GM19463 (cell line): Measurements from ENCODE around the gene ERP29.
A peak's percentile ranks its signal among the peaks of the same experiment; 100 is the strongest.
"Not testable (repeated sequence)": the region's sequence is repeated elsewhere in the genome, so short reads cannot be mapped to it uniquely, and the experiment has no call there.

Experiments used
- ATAC-seq: cut with Tn5 transposase; IDR thresholded peaks from one replicate; pipeline ENCODE4 v1.9.1; 2021; ENCODE audit warnings: mild to moderate bottlenecking, moderate library complexity; ENCODE audit not compliant: unreplicated experiment

Gene ERP29

DNA sequence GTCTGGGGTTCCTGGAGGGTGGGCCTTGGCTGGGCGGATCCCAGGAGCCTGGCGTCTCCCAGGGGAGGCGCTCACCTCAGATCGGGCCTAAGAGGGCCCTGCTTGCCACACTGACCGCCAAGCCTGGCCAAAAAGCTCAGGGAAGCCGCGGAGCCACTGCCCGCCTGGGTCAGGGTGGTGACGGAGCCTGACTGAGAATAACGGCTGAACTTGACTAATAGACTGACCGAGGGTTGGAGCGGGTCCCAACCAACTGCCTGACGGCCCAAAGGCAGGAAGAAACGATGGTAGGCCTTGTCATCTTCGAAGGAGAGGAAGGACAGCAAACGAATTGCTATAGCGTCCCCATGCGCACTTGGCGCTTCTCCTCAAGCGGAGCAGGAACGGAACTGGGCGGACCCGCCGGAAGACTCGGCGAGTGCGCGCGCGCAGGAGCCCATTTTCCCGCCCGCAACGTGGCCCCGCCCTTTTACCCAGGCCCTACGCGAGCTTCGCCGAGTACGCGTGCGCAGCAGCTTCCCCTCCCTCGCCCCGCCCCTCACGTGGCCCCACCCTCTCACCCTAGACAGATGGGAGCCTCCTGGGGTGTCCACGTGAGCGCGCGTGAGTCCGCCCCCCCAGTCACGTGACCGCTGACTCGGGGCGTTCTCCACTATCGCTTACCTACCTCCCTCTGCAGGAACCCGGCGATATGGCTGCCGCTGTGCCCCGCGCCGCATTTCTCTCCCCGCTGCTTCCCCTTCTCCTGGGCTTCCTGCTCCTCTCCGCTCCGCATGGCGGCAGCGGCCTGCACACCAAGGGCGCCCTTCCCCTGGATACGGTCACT, at the start of gene ERP29, which contains the start of gene TMEM116:
Gene ERP29, plus strand, starts transcription at position 652 of the 826 bp plus-strand sequence. Its CDS starts 40 bp downstream, at position 692.
Gene TMEM116, minus strand, starts transcription at position 391 of the 826 bp plus-strand sequence. CDS start 7,895 bp downstream, outside the sequence.
- ATAC-seq, result peak; percentile 61

DNA sequence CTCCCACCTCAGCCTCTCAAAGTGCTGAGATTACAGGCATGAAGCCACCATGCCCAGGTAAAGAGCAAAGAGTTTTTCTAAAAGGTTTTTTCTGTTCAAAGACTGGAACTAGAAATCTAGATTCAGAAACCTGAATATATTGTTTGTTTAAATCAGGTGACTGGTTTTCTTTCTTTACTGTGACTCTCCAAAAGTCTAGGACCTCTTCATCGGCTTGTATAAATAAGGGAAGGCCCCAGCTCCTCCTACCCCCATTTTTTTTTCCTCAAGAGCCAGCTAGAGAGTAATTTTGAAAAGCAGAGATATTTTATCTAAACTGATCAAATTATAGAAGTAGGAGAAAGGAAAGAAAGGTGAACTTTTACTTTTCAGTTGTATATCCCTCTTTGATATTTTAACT, 48.3 kb upstream of the ERP29 start:
- no peak for ATAC-seq

- no peak for ATAC-seq
Measured at GRCh38 chr12:111971800-111972199, 41.4 kb upstream of the ERP29 start.

DNA sequence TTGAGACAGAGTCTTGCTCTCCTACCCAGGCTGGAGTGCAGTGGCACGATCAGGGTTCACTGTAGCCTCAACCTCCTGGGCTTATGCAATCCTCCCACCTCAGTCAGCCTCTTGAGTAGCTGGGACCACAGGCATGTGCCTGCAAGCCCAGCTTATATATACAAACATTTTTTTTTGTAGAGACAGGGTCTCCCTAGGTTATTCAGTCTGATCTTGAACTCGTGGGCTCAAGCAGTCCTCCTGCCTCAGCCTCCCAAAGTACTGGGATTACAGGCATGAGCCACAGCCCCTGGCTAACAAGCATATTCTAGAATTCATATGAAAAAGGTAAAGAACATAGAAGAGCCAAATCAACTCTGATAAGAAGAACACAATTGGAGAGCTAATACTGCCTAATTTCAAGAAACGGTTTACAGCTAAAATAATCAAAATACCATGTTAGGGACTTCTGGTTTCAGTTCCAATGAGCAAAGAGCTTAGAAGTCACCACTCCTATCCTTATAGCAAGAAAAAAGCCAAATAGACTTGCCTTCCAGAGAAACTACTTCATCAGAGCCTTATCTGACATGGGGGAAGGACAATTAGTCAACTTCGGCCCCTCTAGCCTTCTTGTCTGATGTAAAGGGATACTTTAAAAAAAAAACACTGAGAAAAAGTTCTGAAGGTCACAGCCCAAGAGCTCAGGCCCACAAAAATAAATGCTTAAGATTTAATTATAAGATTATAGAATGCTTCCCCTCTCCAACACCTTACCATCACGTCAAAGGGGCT, 37.9 kb upstream of the ERP29 start:
- ATAC-seq, result no peak

GRCh38 chr12:111976291-111976690, 36.9 kb upstream of the ERP29 start:
- no peak for ATAC-seq

- no peak for ATAC-seq
Measured at GRCh38 chr12:111976860-111977259, 36.4 kb upstream of the ERP29 start.

DNA sequence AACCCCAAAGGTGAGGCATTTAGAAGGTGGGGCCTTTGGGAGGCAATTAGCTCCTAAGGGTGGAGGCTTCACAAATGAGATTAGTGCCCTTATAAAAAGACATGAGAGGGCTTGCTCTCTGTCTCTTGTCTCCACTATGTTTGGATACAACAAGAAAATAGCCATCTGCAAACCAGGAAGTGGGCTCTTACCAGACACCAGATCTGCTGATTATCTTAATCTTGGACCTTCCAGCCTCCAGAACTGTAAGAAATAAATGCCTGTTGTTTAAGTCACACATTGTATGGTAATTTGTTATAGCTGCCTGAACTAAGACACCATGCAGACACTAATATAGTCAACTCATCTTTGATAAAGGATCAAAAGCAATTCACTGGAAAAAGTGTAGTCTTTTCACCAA, 34.7 kb upstream of the ERP29 start:
- no peak for ATAC-seq

DNA sequence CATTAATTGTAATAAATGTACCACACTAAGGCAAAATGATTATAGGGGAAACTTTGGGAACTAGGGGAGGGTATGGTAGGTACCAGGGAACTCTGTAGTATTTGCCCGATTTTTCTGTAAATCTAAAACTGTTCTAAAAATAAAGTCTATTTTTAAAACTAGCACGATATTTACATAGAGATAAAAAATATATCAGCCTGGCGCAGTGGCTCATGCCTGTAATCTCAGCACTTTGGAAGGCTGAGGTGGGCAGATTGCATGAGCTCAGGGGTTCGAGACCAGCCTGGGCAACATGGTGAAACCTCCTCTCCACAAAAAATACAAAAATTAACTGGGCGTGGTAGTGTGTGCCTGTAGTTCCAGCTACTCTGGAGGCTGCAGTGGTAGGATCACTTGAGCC, 32.6 kb upstream of the ERP29 start:
- ATAC-seq, result no peak

GRCh38 chr12:111981987-111982386, 31.2 kb upstream of the ERP29 start:
- ATAC-seq, result no peak

DNA sequence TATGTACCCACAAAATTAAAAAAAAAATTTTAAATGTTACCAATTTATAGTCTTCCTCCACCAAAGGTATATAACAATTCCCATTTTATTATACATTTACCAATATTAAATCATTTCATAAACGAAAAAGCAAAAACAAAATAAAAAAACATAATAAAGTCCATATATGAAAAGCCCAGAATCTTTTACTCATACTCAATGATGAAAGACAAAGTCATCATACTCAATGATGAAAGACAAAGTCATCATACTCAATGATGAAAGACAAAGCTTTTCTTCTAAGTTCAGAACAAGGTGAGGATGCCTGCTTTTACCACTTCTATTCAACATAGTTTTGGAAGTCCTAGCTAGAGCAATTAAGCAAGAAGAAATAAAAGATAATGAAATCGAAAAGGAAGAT, 28.4 kb upstream of the ERP29 start:
- ATAC-seq, result no peak

DNA sequence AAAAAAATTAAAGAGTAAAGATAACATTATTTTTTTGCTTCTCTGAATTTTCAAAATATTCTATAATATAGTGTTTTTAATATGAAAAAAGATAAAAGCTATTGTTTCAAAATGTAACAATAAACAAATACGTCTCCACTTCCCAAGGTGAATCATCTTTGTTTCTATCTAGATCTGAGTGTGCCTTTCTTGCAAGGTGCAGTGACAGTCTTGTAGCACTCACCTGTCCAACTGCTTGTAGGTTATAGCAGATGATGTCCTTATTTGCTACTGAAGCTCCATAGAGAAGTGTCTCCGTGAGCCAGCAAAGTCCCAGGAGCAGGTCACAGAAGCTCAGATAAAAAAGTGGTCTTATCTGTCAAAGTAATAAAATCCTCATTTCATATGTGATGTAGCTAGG, 21.7 kb upstream of the ERP29 start:
- no peak for ATAC-seq

DNA sequence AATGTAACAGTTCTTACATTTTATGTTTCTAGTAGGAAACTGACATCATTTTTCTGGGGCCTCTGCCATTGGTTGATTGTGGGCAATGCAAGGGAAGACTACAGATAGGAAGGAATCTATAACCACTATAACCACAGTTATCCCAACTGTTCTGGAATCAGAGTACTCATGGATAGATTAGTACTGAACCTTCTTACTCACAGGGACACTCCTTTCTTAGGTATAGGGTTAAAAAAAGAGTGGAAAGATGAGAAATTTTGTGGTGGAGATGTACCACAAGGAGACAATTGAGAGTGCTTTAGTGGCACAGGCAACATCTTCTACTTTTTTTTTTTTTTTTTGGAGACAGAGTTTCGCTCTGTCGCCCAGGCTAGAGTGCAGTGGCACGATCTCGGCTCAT, 21.3 kb upstream of the ERP29 start:
- no peak for ATAC-seq

- ATAC-seq, result no peak
Measured at GRCh38 chr12:111992464-111992863, 20.8 kb upstream of the ERP29 start.

DNA sequence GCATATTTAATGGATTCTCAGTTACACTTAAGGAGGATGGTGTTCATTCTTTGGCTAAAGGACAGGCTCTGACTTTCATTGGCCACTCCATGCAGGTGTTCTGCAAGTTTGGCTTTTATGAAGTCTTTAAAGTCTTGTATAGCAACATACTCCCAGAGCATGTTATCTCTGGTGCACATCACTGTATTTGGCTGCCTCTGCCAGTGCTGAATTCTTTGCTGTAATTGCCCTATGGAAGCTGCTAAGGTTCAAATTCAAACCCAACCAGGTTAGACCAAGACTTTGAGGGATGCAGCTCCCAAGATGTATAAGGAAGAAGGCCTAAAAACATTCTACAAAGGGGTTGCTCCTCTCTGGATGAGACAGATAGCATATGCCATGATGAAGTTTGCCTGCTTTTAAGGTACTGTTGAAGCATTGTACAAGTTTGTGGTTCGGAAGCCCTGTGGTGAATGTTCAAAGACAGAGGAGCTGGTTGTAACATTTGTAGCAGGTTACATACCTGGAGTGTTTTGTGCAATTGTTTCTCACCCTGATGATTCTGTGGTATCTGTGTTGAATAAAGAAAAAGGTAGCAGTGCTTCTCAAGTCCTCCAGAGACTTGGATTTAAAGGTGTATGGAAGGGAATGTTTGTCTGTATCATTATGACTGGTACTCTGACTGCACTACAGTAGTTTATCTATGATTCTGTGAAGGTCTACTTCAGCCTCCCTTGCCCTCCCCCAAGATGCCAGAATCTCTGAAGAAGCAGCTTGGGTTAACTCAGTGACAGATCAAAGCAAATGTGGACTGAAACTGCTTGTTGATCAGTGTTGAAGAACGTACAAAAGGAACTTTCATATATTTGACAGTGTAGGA, 19.7 kb upstream of the ERP29 start:
- peak; percentile 55 for ATAC-seq

GRCh38 chr12:111994211-111995111, 18.8 kb upstream of the ERP29 start:
- ATAC-seq, result not testable (repeated sequence)

GRCh38 chr12:111995782-111996480, 17.3 kb upstream of the ERP29 start:
- ATAC-seq, result no peak

DNA sequence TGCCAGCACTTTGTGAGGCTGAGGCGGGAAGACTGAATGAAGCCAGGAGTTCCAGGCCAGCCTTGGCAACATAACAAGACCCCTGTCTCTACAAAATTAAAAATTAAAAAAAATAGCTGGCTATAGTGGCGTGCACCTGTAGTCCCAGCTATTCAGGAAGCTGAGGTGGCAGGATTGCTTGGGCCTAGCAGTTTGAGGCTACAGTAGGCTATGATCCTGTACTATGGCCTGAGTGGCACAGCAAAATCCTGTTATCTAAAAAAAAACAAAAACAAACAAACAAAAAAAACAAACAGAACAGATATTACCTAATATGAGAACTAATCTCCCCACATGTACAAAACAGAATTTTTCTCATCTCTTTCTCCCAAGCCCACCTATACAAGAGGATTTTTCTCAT, 15.9 kb upstream of the ERP29 start:
- ATAC-seq, result no peak

DNA sequence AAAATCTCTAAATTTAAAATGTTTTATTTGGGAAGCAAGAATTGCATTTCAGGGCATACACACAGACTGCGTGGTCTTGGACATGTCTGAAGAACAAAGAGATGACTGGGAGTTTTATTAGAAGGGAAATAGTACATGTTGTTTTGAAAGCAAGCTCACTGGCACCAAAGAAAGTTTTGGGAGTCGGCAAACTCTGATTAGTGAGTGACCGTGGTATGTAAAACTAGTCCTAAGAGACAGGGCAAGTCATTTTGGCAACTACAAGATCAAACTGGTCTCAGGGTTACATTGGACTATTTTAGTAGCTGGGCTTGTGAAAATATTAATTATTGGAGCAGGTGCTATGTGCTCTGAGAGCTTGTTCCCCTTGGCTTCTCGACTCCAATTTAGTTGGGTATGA, 15.2 kb upstream of the ERP29 start:
- ATAC-seq, result no peak

DNA sequence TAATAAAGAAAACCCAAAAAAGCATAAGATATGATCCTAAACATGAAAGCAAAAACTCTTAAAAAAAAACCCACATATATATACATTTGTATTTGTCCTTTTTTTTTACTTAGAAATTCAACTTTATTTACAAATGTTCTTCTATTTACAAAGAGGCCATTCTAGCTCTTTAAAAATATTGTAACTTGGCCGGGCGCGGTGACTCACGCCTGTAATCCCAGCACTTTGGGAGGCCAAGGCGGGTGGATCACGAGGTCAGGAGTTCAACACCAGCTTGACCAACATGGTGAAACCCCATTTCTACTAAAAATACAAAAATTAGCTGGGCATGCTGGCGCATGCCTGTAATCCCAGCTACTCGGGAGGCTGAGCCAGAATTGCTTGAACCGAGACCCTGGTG, 14.1 kb upstream of the ERP29 start:
- not testable (repeated sequence) for ATAC-seq
